NCI-H2107 treated with DMSO at 0.1 percent for 48 hours (cell line): ENCODE measurements around the gene TFCP2L1.

Source experiments
- DNase-seq: peaks from one replicate; lab custom pipeline; 2025; ENCODE audit not compliant: unreplicated experiment; lab: John Stamatoyannopoulos, UW

Gene TFCP2L1

DNA sequence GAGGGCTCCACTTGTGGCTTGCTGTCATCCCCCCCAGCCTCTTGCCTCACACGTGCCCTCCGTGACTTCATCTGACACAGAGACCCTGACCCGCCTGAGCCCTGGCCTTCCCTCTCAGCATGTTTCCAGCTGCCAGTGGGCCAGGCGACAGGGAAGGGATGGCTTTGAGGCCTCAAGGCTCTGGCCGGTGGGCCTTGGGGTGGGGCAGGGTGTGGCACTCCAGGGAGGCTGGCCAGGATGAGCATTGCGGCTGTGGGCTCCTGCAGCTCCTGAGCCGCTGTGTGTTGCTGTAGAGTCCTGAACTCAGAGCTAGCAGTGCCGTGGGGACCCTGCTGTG is 85.0 kb downstream of the TFCP2L1 start:
- DNase-seq = no peak

DNA sequence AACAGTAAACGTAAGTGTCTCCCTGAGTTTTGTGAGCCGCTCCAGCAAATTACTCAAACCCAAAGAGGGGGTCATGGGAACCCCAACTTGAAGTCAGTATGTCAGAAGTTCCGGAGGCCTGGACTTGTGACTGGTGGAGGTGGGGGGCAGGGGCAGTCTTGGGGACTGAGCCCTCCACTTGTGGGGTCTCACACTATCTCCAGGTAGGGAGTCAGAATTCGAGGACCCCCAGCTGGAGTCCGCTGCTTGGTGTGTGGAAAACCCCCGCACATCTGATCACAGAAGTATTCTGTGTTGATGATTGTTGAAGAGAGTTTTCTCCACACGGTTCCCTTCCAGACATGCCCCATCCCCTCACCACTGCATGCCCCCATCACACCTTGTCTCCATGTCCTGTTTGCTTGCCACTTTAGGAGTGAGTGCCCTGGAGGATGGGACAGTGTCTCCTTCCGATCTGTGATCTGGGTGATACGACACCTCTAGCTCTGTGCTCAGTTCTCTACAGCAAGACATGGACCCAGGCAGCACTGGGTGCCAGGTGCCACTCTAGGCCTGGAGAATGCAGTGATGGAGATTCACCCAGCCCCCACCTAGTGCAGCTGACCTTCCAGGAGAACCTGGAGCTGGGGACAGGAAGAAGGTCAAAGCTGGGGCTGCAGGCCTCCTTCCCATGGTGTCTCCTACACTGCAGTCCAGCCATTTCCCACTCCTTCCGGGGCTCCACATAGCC is 85.6 kb downstream of the TFCP2L1 start:
- DNase-seq = no peak

DNA sequence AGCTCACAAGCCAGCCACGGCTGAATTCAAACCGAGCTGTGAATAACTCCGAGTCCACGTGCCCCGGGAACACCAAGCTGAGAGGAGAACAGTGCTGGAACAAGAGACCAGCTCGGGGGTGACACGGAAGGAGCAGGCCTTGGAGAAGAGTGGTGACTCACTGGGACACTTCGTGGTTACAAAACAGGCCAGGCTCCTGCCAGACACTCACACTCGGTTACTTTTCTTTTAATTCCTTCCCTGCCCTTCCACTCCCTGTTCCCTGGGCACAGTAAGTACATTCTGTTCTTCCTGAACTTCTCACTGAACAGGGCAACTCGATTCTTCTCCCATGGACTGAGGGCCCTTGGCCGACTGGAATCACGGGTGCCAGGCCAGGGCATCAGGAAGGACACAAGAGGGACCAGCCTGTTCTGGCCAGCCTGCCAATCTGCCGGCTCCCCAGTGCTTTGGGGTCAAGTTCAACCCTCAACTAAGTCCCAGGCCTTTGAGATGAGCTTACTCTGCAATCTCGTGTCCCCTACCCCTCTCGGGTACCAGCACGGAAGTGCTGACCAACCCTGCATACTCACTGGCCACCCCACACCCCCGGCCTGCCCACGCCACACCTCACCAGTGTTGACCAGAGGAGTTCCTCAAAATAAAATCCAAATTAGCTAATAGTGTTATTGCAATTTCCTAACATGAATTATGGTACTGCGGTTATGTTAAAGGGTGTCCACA is 87.5 kb downstream of the TFCP2L1 start:
- DNase-seq = peak; percentile 30

DNA sequence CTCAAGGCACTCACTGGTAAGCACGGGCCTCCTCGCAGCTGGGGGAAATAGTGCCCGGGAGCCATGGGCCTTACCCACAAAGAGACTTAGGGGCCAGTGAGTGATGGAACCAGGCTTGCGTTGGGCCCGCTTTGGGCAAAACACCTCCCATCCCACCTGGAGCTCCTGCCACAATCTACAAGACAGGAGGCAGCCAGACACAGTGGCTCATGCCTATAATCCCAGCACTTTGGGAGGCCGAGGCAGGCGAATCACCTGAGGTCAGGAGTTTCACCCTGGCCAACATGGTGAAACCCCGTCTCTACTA is 88.2 kb downstream of the TFCP2L1 start:
- DNase-seq = no peak

DNA sequence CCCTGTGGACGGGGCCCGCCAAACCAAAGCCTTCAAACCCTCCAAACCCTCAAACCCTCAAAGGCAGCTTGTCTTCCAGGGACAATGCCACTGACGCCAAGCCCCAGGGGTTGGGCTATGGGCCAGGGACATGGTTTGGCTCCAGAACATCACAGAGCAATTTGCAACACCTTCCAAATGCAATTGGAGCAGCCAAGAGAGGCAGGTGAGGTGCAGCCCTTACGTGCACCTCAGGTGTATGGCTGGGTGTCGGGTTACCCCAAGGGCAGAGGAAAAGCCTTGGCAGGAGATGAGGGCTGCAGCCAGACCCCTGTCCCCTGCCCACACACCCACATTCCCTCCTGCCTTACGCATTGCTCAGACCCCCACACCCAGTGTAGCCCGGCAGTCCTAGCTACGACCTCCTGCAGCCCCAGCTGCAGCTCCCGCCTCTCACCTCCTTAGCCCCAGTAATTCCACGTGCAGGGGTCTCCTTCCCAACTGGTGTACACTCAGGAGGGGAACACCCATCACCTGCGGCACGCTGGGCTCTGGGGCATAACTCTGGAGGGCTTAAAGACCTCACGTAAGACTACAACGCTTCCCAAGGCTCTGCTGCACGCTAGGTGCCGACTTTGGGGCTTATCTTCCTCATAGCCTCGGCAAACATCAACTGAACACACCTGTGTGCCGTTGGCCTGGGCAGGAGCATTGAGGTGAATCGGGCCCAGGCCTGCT is 88.7 kb downstream of the TFCP2L1 start:
- DNase-seq = peak; percentile 75

DNA sequence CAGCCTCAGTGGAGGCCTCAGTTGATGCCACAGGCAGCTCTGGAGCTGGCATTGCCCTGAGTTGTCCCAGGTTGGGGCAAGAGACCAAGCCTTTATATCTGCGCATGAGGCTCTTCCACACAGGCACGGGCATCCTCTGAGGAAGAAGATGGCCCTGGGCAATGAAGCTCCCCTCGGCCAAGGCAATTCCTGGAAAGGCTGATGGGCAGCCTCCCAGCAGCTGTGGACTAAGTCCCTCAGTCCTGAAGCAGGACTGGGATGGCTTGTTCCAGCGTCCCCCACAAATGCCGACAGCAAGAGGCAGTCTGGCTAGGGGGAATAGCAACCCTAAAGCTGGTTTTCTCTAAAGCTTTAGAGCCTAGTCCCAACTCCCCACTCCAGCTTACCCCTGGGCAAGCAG is 90.0 kb downstream of the TFCP2L1 start:
- no peak for DNase-seq

DNA sequence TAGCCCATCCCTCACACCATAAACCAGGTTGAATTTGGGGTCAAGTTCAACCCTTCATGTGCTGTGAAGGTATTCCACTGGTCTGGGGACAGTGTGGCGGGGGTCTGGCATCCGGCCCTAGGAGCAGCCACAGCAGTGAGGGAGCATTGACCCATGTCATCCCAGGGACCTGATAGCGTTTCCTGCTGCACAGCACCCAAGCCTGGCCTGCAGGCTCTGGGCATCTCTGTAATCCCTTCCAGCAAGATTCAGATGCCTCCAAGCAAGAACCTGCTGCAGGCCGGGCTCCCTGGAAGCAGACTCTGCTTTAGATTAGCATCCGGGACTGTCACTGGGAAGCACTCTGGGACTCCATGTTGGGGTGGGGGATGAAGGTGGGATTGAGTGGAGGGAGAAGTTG is 90.4 kb downstream of the TFCP2L1 start:
- no peak for DNase-seq

DNA sequence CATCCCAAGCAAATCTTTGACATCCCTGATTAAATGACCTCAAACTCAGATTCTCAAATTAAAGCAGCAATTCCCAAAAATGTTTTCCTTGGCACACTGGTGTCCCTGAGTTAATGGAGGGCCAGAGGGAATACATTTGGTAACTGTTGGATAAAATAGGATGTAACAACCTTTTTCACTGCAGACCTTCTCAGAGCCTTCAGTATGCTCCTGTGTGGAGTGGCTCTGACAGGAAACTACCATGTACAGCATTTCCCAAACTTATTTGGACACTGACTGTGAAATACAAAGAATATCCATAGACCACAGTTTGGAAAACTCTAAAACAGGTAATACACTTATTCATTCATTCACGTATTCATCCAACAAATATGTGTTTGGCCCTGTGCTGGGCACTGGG is 91.8 kb downstream of the TFCP2L1 start:
- DNase-seq = no peak

DNA sequence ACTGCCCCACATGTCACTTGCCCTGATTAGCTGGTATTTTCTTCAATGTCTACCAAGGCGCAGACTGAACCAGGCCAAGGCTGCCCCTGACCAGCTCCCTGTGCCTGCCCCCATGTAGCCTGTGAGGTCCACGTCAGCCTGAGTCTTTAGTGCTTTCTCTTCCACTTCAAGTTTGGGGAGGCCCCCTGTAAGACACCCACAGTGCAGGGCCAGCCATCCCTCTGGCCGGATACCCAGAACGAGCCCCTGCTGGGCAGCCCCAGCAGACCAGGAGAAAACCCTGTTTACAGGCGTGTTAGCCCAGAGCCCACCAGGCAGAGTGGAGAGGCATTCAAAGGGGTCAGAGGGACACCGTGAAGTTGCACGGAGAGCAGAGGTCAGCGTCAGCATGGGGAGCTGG is 92.4 kb downstream of the TFCP2L1 start:
- DNase-seq = no peak

DNA sequence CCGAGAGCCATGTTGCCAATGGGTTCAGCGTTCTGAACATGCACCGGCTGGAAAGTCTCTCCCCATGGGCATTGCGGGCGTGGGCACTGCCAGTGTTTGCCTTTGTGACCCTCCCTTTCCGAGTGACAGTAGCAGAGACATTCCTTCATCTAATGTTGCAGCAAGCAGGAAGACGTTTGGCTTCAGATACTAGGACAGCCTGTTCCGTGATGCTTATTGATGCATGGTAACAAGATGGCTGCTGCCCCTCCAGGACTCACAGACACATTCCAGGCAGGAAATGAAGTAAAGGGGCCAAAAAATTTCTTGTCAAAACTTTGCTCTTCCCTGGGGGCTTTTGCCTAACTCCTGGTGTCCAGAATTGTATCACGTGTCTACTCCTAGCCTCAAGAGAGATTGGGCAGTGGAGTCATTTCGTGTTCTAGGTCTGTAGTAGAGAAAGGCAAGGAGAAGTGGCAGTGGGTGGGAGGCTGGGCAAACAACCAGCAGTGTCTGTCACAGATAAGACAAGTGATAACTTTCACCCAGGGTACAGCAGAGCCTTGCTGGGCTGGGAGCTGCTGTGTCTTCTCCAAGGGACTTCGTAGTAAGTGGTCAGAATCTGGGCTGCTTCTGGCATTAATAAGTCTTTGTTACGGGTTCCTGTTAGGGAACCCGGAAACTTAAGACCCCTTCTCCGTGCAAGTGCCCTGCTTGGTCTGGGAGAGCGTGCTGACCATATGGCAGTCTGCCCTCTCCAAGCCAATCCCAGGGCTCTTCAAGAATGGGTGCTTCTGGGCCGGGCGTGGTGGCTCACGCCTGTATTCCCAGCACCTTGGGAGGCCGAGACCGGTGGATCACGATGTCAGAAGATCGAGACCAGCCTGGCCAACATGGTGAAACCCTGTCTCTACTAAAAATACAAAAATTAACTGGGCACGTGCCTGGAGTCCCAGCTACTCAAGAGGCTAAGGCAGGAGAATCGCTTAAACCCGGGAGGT is 93.5 kb downstream of the TFCP2L1 start:
- DNase-seq = no peak

DNA sequence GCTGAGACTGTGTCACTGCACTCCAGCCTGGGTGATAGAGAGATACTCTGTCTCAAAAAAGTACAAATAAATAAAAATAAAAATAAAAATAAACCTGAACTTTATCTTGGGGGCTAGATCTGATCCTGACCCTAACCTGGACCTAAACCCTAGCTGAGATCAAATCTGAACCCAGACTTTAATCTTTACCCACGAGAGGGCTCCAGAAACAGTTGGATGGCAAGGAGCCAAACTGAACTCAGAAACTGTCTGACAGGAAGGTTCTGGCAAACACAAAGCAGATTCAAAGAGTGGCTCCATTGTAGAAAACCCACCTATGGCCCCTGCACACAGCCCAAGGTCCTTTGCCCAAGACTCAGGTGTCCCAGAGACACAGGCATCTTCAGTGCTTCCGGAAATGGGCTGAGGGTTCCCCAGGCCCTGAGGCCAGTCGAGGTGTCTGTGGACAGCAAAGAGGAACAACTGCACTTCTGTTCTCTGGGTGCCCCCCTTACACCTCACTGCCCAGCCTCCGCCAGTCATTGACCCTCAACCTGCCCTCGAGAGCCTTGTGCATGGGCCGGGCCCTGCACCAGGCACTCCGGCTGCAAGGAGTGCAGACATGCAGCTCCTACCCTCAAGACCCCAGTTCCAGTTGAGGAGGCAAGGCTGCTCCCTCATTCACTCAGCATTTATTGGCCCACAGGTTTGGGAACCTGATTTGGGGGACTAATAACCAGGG is 95.2 kb downstream of the TFCP2L1 start:
- no peak for DNase-seq

DNA sequence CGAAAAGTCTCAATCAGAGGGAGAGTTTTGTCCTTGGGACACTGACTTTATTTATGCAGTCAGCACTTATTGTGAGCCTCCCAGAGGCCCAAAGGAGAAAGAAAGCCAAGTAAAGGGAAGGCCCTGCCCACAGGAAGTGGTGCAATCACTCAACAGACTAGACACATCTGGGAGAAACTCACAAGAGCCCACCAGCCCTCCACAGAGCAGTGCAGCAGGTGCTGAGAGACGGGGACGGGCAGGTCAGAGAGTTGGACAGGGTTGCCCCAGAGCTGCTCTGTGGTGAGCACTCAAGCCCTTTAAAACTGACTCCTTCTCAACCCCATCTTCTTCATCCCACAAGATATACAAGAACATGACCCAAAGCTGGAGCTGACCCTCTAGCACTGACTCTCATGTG is 96.0 kb downstream of the TFCP2L1 start:
- no peak for DNase-seq

DNA sequence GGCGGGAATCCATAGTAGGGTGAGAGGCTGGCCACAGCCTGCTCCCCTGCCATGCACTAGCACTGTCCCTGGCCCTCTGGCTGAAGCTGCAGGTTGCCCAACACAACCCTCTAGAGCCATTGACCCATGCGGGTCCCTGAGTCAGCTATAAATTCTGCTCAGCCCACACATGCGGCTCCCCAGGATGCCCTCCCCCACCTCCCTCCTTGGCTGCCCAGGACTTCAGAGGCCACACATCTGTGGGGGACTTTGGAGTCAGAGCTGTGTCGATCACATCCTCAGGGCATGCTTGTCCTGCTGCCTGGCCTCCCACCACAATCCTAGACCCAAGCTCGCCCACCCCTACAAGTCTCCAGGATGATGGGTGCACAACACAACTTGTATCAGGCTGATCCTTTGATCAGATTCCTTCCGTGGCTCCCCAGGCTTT is 97.0 kb downstream of the TFCP2L1 start:
- DNase-seq = no peak

DNA sequence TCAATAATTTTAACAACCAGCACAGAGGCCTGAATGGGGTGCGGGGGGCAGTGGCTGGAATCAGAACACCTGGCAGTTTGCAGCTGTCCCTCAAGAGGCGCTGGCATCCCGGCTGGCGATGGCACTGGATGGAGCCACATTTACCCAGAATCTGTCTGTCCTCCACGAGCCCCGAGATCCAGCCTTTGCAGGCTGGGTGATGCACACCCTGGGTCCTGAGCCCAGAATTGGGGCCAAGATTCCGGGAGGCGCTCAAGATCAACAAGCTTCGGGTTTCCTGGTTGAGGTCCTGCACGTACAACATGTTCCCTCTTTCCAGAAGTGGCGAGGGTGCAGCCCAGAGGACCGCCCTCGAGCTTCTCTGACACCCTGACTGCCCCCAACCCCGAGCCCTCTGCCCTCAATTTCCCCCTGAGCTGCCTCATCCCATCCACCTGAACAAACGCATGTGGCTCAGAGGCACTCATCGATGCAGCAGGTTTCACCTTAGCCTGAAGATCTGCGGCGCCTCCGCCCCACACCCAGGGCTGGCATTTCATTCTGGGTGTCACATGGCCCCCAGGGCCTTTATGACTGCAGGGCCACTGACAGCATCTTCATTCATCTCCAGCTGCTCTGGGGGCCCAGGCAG is 97.5 kb downstream of the TFCP2L1 start:
- no peak for DNase-seq

DNA sequence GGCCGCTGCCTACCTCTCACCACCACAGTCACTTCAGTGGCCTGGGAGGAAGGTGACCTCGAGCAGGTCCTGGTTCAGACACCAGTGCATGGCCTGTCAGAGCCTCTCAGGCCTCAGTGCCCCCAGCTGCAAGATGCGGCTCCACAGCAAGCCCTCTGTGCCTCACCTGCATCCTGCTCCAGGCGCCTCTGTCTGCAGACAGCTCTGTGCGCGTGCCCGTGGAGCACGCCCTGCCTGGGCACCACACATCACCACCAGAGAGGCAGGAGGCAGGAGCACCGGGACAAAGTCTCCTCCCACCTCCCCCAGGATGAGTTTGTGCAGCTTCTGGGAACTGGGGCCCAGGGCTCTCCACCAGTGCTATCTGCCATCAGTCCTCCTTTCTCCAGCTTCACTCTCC is 98.7 kb downstream of the TFCP2L1 start:
- DNase-seq = peak; percentile 26

DNA sequence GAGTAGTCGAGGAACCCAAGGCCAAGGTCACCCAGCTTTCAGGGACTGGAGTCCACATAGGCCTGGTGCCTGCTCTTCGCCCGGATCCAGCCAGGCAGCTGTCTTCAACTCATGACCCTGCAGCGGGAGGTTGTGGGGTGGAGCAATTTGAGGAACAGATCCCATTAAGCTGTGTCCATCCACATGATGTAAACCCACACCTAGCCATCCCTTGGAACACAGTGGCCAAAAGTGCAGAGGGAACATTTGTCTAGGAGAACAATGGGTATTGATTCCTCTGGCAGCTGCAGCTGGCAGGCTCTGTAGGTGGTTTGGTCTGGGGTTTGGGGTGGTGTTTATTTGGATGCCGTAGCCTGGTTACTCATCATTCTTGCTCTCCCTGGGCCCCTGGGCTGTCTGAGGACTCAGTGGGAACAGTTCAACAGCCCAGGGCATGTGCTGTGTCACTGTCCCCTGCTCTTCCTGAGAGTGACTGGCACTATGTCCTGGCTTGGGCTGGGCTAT is 99.4 kb downstream of the TFCP2L1 start:
- peak; percentile 93 for DNase-seq

DNA sequence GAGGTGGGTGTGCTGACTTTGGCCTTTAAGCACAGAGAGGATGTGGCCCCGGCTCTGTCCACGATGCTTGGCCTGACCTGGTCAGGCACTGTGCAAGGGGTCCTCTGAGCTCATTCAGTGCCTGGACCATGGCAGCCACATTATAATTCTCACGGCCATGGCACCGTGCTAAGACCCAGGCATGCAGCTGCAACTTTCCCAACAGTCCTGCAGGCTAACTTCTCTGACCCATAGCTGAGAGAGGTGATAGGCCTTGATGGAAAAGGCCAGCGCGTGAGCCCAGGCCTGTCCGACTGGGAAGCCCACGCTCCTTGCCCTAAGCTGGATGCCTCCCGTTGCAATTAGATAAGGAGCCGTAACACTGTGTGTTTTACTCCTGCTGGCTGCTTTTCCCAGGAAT is 99.9 kb downstream of the TFCP2L1 start:
- DNase-seq = no peak

DNA sequence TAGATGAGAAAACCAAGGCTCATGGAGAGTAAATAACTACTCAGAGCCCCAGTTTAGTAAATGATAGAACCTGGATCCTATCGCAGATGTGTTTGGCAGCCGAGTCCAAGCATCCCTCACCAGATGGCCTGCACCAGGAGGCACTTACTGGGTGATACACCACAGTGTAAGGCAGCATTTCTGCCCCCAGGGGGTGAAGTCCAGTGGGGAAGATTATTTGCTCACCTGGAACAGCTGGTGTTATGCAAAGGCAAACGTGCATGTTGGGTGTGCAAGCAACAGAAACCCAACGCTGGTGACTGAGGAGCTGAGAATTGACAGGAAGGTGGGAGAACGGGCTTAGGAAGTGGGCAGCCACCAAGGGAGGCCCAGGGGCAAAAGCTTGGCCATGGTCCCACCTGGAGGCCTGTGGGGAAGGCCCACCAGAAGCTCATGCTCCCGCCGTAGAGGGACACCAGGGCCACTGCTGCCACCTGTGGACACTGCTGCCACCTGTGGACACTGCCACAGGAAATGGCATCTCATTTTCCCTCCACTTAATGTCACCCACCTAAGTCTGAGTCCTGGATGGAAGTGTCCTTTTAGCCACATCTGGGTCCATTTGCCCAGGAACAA is 100.6 kb downstream of the TFCP2L1 start:
- DNase-seq = peak; percentile 33

DNA sequence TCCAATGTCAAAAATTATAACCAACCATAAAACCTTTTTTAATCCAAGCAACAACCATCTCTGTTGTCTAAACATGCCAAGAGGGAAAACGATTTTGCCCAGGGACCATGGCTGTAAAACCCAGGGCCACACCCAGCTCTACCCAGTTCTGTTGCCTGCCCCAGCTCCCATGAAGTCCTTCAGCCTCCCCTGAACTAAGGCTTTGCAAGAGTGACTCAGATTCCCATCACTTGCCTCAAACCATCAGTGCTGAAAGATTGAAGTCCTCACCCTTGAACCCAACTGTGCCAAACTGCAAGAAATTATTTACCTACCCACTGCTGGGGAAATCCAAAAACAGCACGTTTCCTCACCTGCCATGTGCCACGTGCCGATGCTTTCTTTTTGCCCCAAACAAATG is 102.5 kb downstream of the TFCP2L1 start:
- DNase-seq = no peak
